Measurements from ENCODE around the gene COL15A1.
"Not testable (repeated sequence)": the region's sequence is repeated elsewhere in the genome, so short reads cannot be mapped to it uniquely, and the experiment has no call there.

COL15A1 gene

GRCh38 chr9:99079542-99079941 lies 135.8 kb downstream of the COL15A1 start:
- DNase-seq (ENCODE audit: low spot score): no peak

- no peak for DNase-seq (ENCODE audit: low spot score)
Measured at GRCh38 chr9:99083051-99083450, 139.3 kb downstream of the COL15A1 start.

GRCh38 chr9:99085949-99086948 lies 142.5 kb downstream of the COL15A1 start:
- DNase-seq (ENCODE audit: low spot score): no peak

GRCh38 chr9:99087462-99087861 lies 143.8 kb downstream of the COL15A1 start:
- DNase-seq (ENCODE audit: low spot score): no peak

GRCh38 chr9:99090336-99091130 lies 146.8 kb downstream of the COL15A1 start:
- no peak for DNase-seq (ENCODE audit: low spot score)

GRCh38 chr9:99092643-99093491 lies 149.2 kb downstream of the COL15A1 start:
- DNase-seq (ENCODE audit: low spot score): peak; percentile 32

GRCh38 chr9:99093492-99093791 lies 149.7 kb downstream of the COL15A1 start:
- no peak for DNase-seq (ENCODE audit: low spot score)

- no peak for DNase-seq (ENCODE audit: low spot score)
Measured at GRCh38 chr9:99095565-99095964, 151.9 kb downstream of the COL15A1 start.

GRCh38 chr9:99096409-99096808 lies 152.7 kb downstream of the COL15A1 start:
- no peak for DNase-seq (ENCODE audit: low spot score)

- DNase-seq (ENCODE audit: low spot score): not testable (repeated sequence)
Measured at GRCh38 chr9:99099806-99100585, 156.3 kb downstream of the COL15A1 start.

GRCh38 chr9:99101271-99101670 lies 157.6 kb downstream of the COL15A1 start:
- no peak for DNase-seq (ENCODE audit: low spot score)

GRCh38 chr9:99101812-99102211 lies 158.1 kb downstream of the COL15A1 start:
- no peak for DNase-seq (ENCODE audit: low spot score)

- no peak for DNase-seq (ENCODE audit: low spot score)
Measured at GRCh38 chr9:99103054-99103895, 159.6 kb downstream of the COL15A1 start.

- no peak for DNase-seq (ENCODE audit: low spot score)
Measured at GRCh38 chr9:99103901-99104458, 160.3 kb downstream of the COL15A1 start.

- DNase-seq (ENCODE audit: low spot score): peak; percentile 92
Measured at GRCh38 chr9:99104459-99105151, 160.9 kb downstream of the COL15A1 start, which contains the start of gene TGFBR1. Gene TGFBR1, plus strand, starts transcription at chr9:99105113. Its CDS starts 93 bp downstream, at chr9:99105206.

GRCh38 chr9:99105152-99106043 lies 161.7 kb downstream of the COL15A1 start:
- peak; percentile 8 for DNase-seq (ENCODE audit: low spot score)

GRCh38 chr9:99106044-99106375 lies 162.3 kb downstream of the COL15A1 start:
- DNase-seq (ENCODE audit: low spot score): no peak

- no peak for DNase-seq (ENCODE audit: low spot score)
Measured at GRCh38 chr9:99107421-99107820, 163.7 kb downstream of the COL15A1 start.
